Suprapubic skin (tissue), 4 donors: ENCODE results near the gene PSMA7.

Experiments
- POLR2A ChIP-seq, 2 donors: fragments of 450-650 bp; IDR thresholded peaks; one replicate each; pipeline ENCODE4 v1.6.1; 2017; ENCODE audit warnings: antibody characterized with exemption in 2 of 2, mild to moderate bottlenecking in 2 of 2, moderate library complexity in 2 of 2
- POLR2AphosphoS5 ChIP-seq, 3 donors: sonication (generic); formaldehyde crosslinking; IDR thresholded peaks; one replicate each; pipeline ENCODE4 v1.6.1; 2017; ENCODE audit warnings: antibody characterized with exemption in 3 of 3

DNA sequence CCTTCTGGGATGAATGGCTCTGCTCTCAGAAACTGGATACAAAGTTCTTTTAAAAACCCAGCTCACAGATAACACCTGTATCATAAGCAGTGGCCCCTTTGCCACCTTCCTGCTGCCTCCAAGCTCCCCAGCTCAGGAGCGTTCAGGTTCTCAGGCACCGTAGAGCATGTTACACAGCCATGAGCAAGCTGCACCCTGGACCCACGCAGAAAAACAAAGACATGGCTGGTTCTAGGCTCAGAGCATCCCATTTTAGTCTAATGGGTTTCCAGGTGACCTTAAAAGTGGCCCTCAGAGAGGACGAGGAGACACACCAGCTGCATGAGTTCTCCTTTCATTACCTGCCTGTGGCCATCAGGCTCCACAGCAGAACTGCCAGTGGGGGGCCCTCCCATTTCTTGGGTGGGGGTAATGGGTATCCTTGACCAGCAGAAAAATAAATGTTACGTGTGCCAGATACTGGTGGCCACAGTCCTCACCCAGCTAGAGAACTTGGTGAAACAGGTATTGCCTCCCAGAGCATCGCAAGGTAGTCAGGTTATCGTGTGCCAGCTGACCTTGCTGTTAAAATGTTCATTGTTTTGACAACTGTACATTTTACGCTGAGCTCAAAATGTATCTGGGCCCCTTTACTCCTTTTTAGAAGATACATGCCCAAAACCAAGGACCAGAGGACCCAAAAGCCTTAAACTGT, 7.5 kb downstream of the PSMA7 start:
- TF ChIP-seq POLR2A (IDR thresholded peaks at IDR 0.05) (no peak), POLR2AphosphoS5 (IDR thresholded peaks at IDR 0.05) (no peak)
